HG03025 (cell line): ENCODE measurements around the gene PLCG1.

ENCODE experiments used
- ATAC-seq: cut with Tn5 transposase; IDR thresholded peaks from one replicate; pipeline ENCODE4 v1.9.1; 2021; ENCODE audit warnings: mild to moderate bottlenecking, moderate library complexity; ENCODE audit not compliant: unreplicated experiment, low FRiP score

PLCG1 gene

DNA sequence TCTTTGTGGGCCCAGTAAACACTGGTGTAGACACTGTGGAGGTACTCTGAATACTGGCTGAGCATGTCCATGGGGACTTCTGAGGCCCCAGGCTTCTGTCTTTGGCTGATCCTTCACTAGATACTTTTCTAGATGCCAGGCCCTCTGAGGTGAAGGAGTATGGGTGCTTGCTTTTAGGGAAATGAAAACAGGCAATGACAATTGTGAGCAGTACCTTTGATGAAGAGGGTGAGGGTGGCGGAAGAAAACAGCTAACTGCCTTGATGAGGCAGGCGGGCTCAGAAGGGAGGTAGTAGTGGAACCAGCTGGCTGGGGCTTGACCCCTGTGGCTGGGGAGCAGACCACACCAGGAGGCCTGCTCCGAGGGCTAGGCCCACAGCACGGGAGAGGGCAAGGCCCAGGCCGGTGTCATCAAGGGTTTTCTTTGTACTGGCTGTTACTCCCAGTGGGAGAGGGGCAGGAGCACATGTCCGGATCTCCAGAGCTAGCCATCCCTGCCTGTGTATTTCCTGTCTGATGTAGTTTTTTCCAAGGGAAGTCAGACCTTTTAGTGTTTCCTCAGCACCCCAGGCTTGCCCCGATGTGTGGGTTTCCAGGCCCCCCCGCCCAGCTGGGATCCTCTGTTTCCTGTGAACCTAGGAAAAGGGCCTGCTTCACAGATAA, 3.9 kb downstream of the PLCG1 start:
- no peak for ATAC-seq

GRCh38 chr20:41142245-41142644, 4.9 kb downstream of the PLCG1 start:
- no peak for ATAC-seq

GRCh38 chr20:41142919-41143318, 5.6 kb downstream of the PLCG1 start:
- ATAC-seq = no peak

DNA sequence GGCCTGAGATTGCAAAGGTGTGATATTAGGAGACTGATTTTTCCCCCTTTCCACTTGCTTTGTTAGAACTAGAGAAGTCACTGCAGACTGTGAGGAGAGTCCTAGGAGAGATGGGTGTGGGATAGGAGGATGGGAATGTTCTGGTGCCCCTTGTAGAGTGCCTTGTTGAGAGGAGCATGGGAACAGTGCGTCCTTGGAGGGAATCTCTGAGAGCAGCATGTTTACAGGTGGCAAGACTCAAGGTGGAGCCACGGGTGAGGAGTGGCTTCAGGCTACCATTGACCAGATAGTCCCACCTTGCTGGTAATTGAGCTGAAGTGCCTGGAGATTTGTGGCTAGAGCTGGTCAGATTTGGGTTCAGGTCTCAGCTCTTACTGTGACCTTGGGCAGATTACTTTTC, 6.0 kb downstream of the PLCG1 start:
- no peak for ATAC-seq

DNA sequence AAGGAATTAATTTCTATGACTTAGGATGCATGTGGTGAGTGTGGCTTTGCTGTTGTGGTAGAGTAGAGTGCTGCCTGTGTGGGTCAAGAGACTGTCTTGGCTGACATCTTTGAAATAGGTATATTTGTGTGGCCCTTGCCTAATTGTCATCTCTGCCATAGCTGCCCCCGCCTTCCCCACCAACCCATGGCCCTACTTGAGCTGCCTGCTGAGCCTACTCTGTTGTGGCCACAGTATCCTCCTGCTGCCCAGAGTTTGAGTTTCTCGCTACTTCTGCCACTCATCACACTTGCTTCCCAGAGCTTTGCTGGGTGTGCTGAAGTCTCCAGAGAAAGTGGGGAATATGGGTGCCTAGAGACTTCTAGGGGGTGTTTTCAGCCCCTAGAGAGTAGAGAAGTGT, 8.0 kb downstream of the PLCG1 start:
- no peak for ATAC-seq

DNA sequence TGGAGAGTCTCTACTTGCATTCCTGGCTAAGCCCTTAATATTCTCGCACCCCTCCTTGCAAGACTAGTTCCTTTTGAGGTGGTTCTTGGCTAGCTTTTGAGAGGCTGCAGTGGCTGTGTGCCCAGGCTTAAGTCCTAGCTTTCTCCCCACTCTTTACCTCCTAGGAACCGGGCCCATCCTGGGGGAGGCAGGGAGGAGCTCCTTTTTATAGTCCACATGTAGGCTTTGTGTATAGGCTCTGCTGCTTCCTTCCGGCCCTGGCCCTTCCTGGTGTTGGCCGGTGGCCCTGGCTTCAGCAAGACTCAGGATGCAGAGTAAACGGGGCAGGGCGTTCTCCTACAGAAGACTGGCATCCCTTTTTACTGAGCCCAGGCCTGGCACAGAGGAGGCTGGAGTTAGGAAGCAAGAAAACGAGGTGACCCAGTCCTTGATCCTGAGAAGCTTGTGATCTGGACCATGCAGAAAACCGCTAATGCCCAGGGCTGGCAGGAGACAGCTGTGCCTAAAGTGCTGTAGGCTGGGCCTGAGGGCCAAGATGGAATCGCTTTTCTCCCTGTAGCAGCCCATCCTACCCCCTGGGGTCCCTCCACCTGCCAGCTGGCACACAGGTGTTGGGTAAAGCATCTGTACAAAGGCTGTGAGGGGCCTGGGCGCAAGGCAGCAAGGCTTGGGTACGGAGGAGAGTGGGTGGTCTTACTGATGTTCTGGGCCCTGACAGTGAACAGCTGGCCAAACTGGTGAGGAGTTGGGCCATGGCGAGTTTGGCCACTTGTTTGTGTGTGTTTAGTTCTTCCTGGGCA, 8.7 kb downstream of the PLCG1 start:
- no peak for ATAC-seq

DNA sequence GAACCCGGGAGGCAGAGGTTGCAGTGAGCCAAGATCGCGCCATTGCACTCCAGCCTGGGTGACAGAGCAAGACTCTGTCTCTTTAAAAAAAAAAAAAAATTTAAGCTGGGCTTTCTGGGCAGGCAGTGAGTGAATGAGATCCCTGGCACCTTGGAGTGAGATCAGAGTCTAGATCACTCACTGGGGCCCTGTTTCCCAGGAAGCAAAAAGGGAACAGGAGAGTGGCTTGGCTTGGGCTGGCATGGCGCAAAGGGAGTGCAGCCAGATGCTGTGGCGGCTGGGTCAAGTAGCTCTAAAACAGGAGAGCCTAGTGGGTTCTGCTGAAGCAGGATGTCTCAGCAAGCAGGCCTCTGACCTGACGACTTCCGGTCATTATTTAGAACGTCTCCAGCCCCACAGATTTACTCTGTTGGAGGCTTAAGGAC, 10.4 kb downstream of the PLCG1 start:
- no peak for ATAC-seq

DNA sequence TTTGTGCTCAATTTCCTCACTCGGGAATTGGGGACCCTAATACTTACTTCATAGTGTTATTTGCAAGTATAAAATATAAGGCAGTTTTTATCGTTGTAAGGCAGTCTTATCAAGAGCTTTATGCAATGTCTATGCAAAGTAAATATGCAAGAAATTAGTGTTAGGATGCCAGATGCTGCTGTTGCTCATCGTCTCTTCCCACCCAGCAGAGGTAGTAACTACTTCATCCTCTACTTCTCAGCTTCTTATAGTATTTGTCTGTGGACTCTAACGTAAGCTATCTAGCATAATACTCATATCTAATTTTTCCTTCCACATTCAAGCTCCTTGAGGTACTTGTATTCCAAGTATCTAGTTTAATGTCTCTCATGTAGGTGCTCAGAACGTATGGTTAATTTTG, 11.6 kb downstream of the PLCG1 start:
- ATAC-seq = no peak

GRCh38 chr20:41150664-41151063, 13.3 kb downstream of the PLCG1 start:
- ATAC-seq = no peak

GRCh38 chr20:41151134-41151869, 14.0 kb downstream of the PLCG1 start:
- no peak for ATAC-seq

DNA sequence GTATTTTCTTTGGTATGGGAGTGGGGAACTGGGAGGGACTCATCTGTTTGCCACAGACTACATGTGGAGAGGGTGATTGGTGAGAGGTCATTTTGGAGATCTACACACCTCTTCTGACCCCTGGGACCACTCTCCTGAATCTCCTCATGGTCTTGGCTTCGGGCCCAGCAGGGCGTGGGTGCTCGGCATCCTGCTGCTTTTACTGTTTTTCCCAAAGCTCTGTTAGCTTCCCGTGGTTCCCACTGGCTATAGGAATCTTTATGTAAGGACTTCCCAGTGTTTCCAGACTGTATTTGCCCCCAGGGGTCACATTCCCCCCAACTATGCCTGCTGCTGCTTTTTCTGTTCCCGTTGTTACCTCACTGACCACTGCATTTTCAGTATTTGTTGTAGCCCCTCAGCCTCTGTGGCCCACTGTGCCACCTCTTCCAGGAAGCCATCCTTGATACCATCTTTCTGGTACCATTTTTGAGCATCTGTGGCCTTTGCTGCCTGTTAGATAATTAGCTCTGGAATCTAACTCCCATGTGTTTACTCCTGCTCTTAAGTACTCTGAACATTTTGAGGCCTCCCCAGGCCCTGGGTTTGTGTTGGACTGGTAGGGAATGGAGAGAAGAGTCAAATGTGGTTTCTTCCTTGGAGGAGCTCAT, 14.9 kb downstream of the PLCG1 start:
- no peak for ATAC-seq

DNA sequence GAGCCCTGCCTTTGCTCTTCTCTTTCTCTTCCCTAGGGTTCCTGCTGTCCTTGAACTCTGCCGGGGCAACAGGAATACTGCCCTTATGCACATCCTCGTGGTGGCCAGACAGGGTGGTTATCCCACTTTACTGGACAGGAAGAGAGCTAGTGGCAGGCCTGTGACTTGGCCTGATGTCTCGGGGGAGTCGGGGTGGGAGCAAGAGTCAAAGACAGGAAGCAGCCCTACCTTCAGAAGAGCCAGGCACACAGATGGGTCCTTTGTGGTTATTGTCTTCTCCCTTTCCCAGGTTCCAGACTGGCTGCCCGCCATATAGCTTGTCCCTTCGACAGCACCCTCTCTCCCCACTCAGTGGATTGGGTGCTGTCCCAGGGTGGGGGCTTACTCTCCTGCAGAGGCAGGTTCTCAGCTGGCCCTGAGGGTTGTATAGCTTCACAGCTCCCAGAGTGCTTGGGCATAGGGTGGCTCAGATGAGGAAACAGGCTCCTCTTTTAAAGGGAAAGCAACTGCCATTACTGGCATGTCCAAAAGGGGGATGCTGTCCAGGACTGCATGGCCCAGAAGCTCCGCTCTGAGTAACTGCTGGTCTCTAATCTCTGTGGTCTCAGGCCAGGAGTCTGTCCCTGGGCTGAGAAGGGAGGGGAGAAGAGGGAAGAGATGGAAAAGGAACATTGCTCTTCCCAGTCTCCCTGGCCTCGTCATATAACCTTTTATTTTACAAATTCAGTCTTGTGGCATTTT, 17.3 kb downstream of the PLCG1 start:
- no peak for ATAC-seq

GRCh38 chr20:41155261-41155660, 17.9 kb downstream of the PLCG1 start:
- no peak for ATAC-seq

- ATAC-seq = no peak
These were observed 20.8 kb downstream of the PLCG1 start for GRCh38 chr20:41158082-41158625.

- ATAC-seq = no peak
These were observed 22.2 kb downstream of the PLCG1 start for GRCh38 chr20:41159547-41159946.

GRCh38 chr20:41160686-41161085, 23.3 kb downstream of the PLCG1 start:
- ATAC-seq = no peak

- no peak for ATAC-seq
These were observed 24.5 kb downstream of the PLCG1 start for GRCh38 chr20:41161886-41162285.

DNA sequence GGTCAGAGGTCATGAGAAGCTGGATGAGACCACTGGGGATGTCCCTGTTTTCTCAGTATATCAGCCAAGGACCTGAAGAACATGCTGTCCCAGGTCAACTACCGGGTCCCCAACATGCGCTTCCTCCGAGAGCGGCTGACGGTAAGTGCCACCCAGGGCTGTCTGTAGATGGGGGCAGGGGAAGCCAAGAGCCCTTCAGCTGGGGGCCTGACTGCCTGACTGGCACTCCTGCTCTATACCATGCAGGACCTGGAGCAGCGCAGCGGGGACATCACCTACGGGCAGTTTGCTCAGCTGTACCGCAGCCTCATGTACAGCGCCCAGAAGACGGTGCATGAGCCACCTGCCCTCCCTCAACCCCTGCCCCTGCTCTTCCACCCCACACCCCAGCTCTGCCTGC, 25.1 kb downstream of the PLCG1 start:
- no peak for ATAC-seq

- no peak for ATAC-seq
These were observed 26.5 kb downstream of the PLCG1 start for GRCh38 chr20:41163821-41164220.
